Iris pigment epithelial cell (primary cell): ENCODE measurements around the gene FIS1.

Source experiments
- DNase-seq: peaks from one replicate; pipeline ENCODE4 v3.0.0-alpha.2; 2011; ENCODE audit warnings: low read depth

The FIS1 gene

GRCh38 chr7:101233907-101234547 lies 10.9 kb downstream of the FIS1 start:
- DNase-seq, result no peak

- DNase-seq, result no peak
These were observed 12.6 kb downstream of the FIS1 start for GRCh38 chr7:101232141-101232850.

- no peak for DNase-seq
These were observed 13.2 kb downstream of the FIS1 start for GRCh38 chr7:101231644-101232043.

GRCh38 chr7:101226721-101227120 lies 18.2 kb downstream of the FIS1 start:
- no peak for DNase-seq

GRCh38 chr7:101225650-101226049 lies 19.2 kb downstream of the FIS1 start:
- DNase-seq, result no peak

- no peak for DNase-seq
These were observed 21.4 kb downstream of the FIS1 start for GRCh38 chr7:101223528-101223927.

- no peak for DNase-seq
These were observed 22.5 kb downstream of the FIS1 start for GRCh38 chr7:101222275-101222830.

- no peak for DNase-seq
These were observed 24.6 kb downstream of the FIS1 start for GRCh38 chr7:101220295-101220694.

- DNase-seq, result no peak
These were observed 26.4 kb downstream of the FIS1 start for GRCh38 chr7:101218236-101219125.

- DNase-seq, result peak; percentile 96
These were observed 27.3 kb downstream of the FIS1 start, which contains the start of the genes PLOD3 and ZNHIT1 for GRCh38 chr7:101217388-101218235. Gene PLOD3, minus strand, starts transcription at chr7:101217581. Its CDS starts 307 bp downstream, at chr7:101217274. Gene ZNHIT1, plus strand, starts transcription at chr7:101218165. Its CDS starts 31 bp downstream, at chr7:101218196.

- no peak for DNase-seq
These were observed 28.0 kb downstream of the FIS1 start for GRCh38 chr7:101216860-101217387.

GRCh38 chr7:101216001-101216859 lies 28.7 kb downstream of the FIS1 start:
- peak; percentile 40 for DNase-seq

GRCh38 chr7:101212014-101212413 lies 32.9 kb downstream of the FIS1 start:
- no peak for DNase-seq

GRCh38 chr7:101211501-101211900 lies 33.4 kb downstream of the FIS1 start:
- no peak for DNase-seq

GRCh38 chr7:101210143-101210542 lies 34.7 kb downstream of the FIS1 start:
- DNase-seq, result no peak

GRCh38 chr7:101208794-101209193 lies 36.1 kb downstream of the FIS1 start:
- DNase-seq, result no peak

GRCh38 chr7:101207459-101207858 lies 37.4 kb downstream of the FIS1 start:
- no peak for DNase-seq

GRCh38 chr7:101206665-101207042 lies 38.2 kb downstream of the FIS1 start:
- no peak for DNase-seq

- no peak for DNase-seq
These were observed 38.8 kb downstream of the FIS1 start for GRCh38 chr7:101205901-101206664.
